ENCODE results near the gene ZBTB16. TPM values are rescaled to one million over a fixed set of nuclear protein-coding genes. Genes with fewer than 3 reads are reported as not detected.

The ZBTB16 gene
- polyA plus RNA-seq, 1 donor (not counting 4 experiments of a cell fraction or from before 2014, with no cell fraction given) = 0.18 TPM

GRCh38 chr11:114265122-114265878, 205.8 kb downstream of the ZBTB16 start:
- DNase-seq (ENCODE audit: low read depth, low spot score) (no peak), FAIRE-seq (no peak)
- Histone ChIP-seq H3K9me1 (ENCODE audit: control insufficient read depth, extremely low read depth, insufficient read depth, low read length) (no peaks in the 10 kb centered on the region), H3K9me3 (ENCODE audit: control insufficient read depth, low read depth, low read length) (no peaks in the 10 kb centered on the region), H3K27ac (ENCODE audit: control insufficient read depth, insufficient read depth, low read length) (no peak overlapping the region), H2AFZ (ENCODE audit: control insufficient read depth, low read length) (no peak overlapping the region), H3K4me2 (ENCODE audit: control insufficient read depth, extremely low read depth, insufficient read depth, low read depth, low read length) (no peak overlapping the region), H3K9ac (ENCODE audit: control insufficient read depth, extremely low read depth, insufficient read depth, low read length) (no peak overlapping the region), H3K4me3 (ENCODE audit: control insufficient read depth in 2 of 3, extremely low read depth in 1 of 3, insufficient read depth in 2 of 3, low read depth in 1 of 3, low read length in 3 of 3) (no peak overlapping the region), H3K36me3 (ENCODE audit: control insufficient read depth in 2 of 2, extremely low read depth in 1 of 2, insufficient read depth in 2 of 2, low read length in 2 of 2) (no peaks in the 10 kb centered on the region), H4K20me1 (ENCODE audit: control insufficient read depth, extremely low read depth, insufficient read depth, low read length) (no peaks in the 10 kb centered on the region), H3K27me3 (ENCODE audit: control insufficient read depth, extremely low read depth, insufficient read depth, low read length) (peaks cover 8% of the 10 kb centered on the region), H3K79me2 (ENCODE audit: control insufficient read depth, insufficient read depth, low read length) (no peaks in the 10 kb centered on the region), H3K4me1 (ENCODE audit: control insufficient read depth, extremely low read depth, insufficient read depth, low read length) (no peaks in the 10 kb centered on the region)
- no peak for TF ChIP-seq EZH2 (IDR thresholded peaks at IDR 0.05; ENCODE audit: low read length)
- no peak for TF ChIP-seq CTCF (optimal IDR thresholded peaks at IDR 0.05 in 1 of 3, IDR thresholded peaks at IDR 0.05 in 1 of 3, conservative IDR thresholded peaks at IDR 0.05 in 1 of 3; ENCODE audit: extremely low read depth in 1 of 3, insufficient read depth in 2 of 3, low read length in 3 of 3)
- dilution Hi-C loops (cut with MboI; ENCODE audit: extremely low pct_ligation_motif_present, low sequenced_read_pairs) = loop anchor here (25.0 kb wide), 1 partner anchor 228 kb away; no protein-coding TSS in a partner anchor

GRCh38 chr11:114269498-114269897, 210.0 kb downstream of the ZBTB16 start:
- Histone ChIP-seq H2AFZ (ENCODE audit: control insufficient read depth, low read length) (no peak overlapping the region), H3K36me3 (ENCODE audit: control insufficient read depth in 2 of 2, extremely low read depth in 1 of 2, insufficient read depth in 2 of 2, low read length in 2 of 2) (no peaks in the 10 kb centered on the region), H3K4me2 (ENCODE audit: control insufficient read depth, extremely low read depth, insufficient read depth, low read depth, low read length) (no peak overlapping the region), H3K4me3 (ENCODE audit: control insufficient read depth in 2 of 3, extremely low read depth in 1 of 3, insufficient read depth in 2 of 3, low read depth in 1 of 3, low read length in 3 of 3) (no peak overlapping the region), H3K4me1 (ENCODE audit: control insufficient read depth, extremely low read depth, insufficient read depth, low read length) (no peaks in the 10 kb centered on the region), H3K9ac (ENCODE audit: control insufficient read depth, extremely low read depth, insufficient read depth, low read length) (no peak overlapping the region), H3K27me3 (ENCODE audit: control insufficient read depth, extremely low read depth, insufficient read depth, low read length) (no peaks in the 10 kb centered on the region), H3K9me1 (ENCODE audit: control insufficient read depth, extremely low read depth, insufficient read depth, low read length) (no peaks in the 10 kb centered on the region), H4K20me1 (ENCODE audit: control insufficient read depth, extremely low read depth, insufficient read depth, low read length) (no peaks in the 10 kb centered on the region), H3K79me2 (ENCODE audit: control insufficient read depth, insufficient read depth, low read length) (no peaks in the 10 kb centered on the region), H3K9me3 (ENCODE audit: control insufficient read depth, low read depth, low read length) (no peaks in the 10 kb centered on the region), H3K27ac (ENCODE audit: control insufficient read depth, insufficient read depth, low read length) (no peak overlapping the region)
- dilution Hi-C loops (cut with MboI; ENCODE audit: extremely low pct_ligation_motif_present, low sequenced_read_pairs) = loop anchor here (25.0 kb wide), 1 partner anchor 232 kb away; no protein-coding TSS in a partner anchor
- no peak for DNase-seq (ENCODE audit: low read depth, low spot score)
- TF ChIP-seq EZH2 (IDR thresholded peaks at IDR 0.05; ENCODE audit: low read length) = no peak
- TF ChIP-seq CTCF (optimal IDR thresholded peaks at IDR 0.05 in 1 of 3, IDR thresholded peaks at IDR 0.05 in 1 of 3, conservative IDR thresholded peaks at IDR 0.05 in 1 of 3; ENCODE audit: extremely low read depth in 1 of 3, insufficient read depth in 2 of 3, low read length in 3 of 3) = no peak
- FAIRE-seq = no peak
